Fibroblast of lung (primary cell): ENCODE results near the gene ASIC2. TPM values are rescaled to one million over a fixed set of nuclear protein-coding genes. Genes with fewer than 3 reads are reported as not detected.

ENCODE experiments used
- DNase-seq, 2 donors: peaks; one replicate each; pipeline versions ENCODE4 v3.0.0 to v3.0.0-alpha.2; 2010; ENCODE audit warnings: low read depth in 2 of 2
- H2AFZ ChIP-seq: 2 replicates; pipeline ENCODE4 v1.5.1; 2012; ENCODE audit warnings: low read length, control low read depth, inconsistent platforms
- H3K27ac ChIP-seq: 2 replicates; pipeline ENCODE4 v1.5.1; 2011; ENCODE audit warnings: low read length, control low read depth; ENCODE audit not compliant: insufficient read depth
- H3K27me3 ChIP-seq: 2 replicates; pipeline ENCODE4 v1.5.1; 2011; ENCODE audit warnings: mild to moderate bottlenecking, low read length; ENCODE audit not compliant: control insufficient read depth, insufficient read depth
- H3K36me3 ChIP-seq: 2 replicates; pipeline ENCODE4 v1.5.1; 2011; ENCODE audit warnings: low read length; ENCODE audit not compliant: control insufficient read depth, insufficient read depth
- H3K4me1 ChIP-seq: 2 replicates; pipeline ENCODE4 v1.5.1; 2011; ENCODE audit warnings: low read length; ENCODE audit not compliant: control insufficient read depth, insufficient read depth; ENCODE audit errors: extremely low read depth
- H3K4me2 ChIP-seq: 2 replicates; pipeline ENCODE4 v1.5.1; 2011; ENCODE audit warnings: low read length, control low read depth; ENCODE audit not compliant: insufficient read depth; ENCODE audit errors: extremely low read depth
- H3K4me3 ChIP-seq, 4 experiments: fragments of 200-600 bp in 1 of 4; sonication (generic) in 1 of 4; replicated peaks in 1 of 4; 2 replicates each; pipeline ENCODE4 v1.5.1; 2011 to 2016; ENCODE audit warnings: low read length in 4 of 4, low read depth in 3 of 4, mild to moderate bottlenecking in 3 of 4, control low read depth in 2 of 4, inconsistent platforms in 1 of 4, mixed read lengths in 1 of 4; ENCODE audit not compliant: insufficient read depth in 1 of 4; ENCODE audit errors: control extremely low read depth in 1 of 4
- H3K79me2 ChIP-seq: 2 replicates; pipeline ENCODE4 v1.5.1; 2012; ENCODE audit warnings: mild to moderate bottlenecking, low read length, inconsistent platforms; ENCODE audit not compliant: control insufficient read depth, insufficient read depth
- H3K9ac ChIP-seq: 2 replicates; pipeline ENCODE4 v1.5.1; 2011; ENCODE audit warnings: mild to moderate bottlenecking, low read length, control low read depth; ENCODE audit not compliant: insufficient read depth
- H3K9me3 ChIP-seq: 2 replicates; pipeline ENCODE4 v1.5.1; 2012; ENCODE audit warnings: low read depth, low read length; ENCODE audit not compliant: control insufficient read depth, insufficient read depth
- H4K20me1 ChIP-seq: 2 replicates; pipeline ENCODE4 v1.5.1; 2011; ENCODE audit warnings: low read length; ENCODE audit not compliant: control insufficient read depth, insufficient read depth; ENCODE audit errors: extremely low read depth
- EZH2 ChIP-seq: IDR thresholded peaks from 2 replicates; pipeline ENCODE4 v1.5.1; 2012; ENCODE audit warnings: low read length, control low read depth, mild to moderate bottlenecking; ENCODE audit errors: missing control alignments
- polyA plus RNA-seq, 2 donors: library from polyadenylated mRNA; depleted of rRNA in 1 of 2; stranded (reverse) in 1 of 2; unstranded in 1 of 2; fragments of >200 nt; gene quantifications; 2 replicates each; pipeline ENCODE4 v1.2.1, GENCODE V29; 2011 to 2012; ENCODE audit warnings: missing spikeins in 1 of 2
- total RNA-seq: library from RNA; depleted of rRNA; stranded (reverse); fragments of >200 nt; gene quantifications from 2 replicates; pipeline ENCODE4 v1.2.1, GENCODE V29; 2014
- TF ChIP-seq, protein P1 (sequence below), 2 donors: IDR thresholded peaks in 1 of 2; conservative IDR thresholded peaks in 1 of 2; 1 replicate in 1 of 2; 2 replicates in 1 of 2; pipeline ENCODE4 v1.5.1; 2011 to 2012; ENCODE audit warnings: low read length in 2 of 2, control low read depth in 1 of 2, inconsistent platforms in 1 of 2, low read depth in 1 of 2, mild to moderate bottlenecking in 1 of 2

Gene ASIC2
- total and polyA plus RNA-seq, 2 donors (not counting 1 experiment from before 2014, with no cell fraction given), result 0.08 to 0.50 TPM

DNA sequence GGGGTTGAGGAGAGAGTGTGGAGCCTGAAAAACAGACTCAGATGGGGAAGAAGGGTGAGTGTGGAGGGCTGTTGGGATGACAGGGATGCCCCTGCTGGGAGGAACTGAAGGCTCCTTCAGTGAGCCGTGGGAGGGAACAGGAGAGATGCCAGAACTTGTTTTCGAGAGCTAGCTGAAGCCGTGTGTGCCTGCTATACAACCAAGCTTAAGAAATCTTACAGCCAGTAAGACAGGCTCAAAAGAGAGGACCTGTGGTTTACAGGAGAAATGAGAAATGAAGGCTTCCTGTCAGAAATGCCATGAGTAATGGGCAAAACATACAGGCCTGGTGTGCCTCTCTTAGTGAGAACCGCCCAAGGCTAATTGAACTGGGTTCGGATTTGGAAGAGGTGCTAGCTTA lies 201.8 kb downstream of the ASIC2 start:
- Histone ChIP-seq H3K4me3 (no peak overlapping the region), H3K9ac (no peak overlapping the region), H3K36me3 (no peaks in the 10 kb centered on the region), H3K9me3 (no peaks in the 10 kb centered on the region), H3K79me2 (no peaks in the 10 kb centered on the region), H3K4me2 (no peak overlapping the region), H4K20me1 (no peaks in the 10 kb centered on the region), H3K4me1 (no peaks in the 10 kb centered on the region), H3K27ac (no peak overlapping the region), H3K27me3 (no peaks in the 10 kb centered on the region), H2AFZ (no peak overlapping the region)
- DNase-seq, result peak in 1 of 2 donors; percentile 63
- no peak for TF ChIP-seq EZH2
- TF ChIP-seq, protein P1, sequence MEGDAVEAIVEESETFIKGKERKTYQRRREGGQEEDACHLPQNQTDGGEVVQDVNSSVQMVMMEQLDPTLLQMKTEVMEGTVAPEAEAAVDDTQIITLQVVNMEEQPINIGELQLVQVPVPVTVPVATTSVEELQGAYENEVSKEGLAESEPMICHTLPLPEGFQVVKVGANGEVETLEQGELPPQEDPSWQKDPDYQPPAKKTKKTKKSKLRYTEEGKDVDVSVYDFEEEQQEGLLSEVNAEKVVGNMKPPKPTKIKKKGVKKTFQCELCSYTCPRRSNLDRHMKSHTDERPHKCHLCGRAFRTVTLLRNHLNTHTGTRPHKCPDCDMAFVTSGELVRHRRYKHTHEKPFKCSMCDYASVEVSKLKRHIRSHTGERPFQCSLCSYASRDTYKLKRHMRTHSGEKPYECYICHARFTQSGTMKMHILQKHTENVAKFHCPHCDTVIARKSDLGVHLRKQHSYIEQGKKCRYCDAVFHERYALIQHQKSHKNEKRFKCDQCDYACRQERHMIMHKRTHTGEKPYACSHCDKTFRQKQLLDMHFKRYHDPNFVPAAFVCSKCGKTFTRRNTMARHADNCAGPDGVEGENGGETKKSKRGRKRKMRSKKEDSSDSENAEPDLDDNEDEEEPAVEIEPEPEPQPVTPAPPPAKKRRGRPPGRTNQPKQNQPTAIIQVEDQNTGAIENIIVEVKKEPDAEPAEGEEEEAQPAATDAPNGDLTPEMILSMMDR (conservative IDR thresholded peaks at IDR 0.05 in 1 of 2, IDR thresholded peaks at IDR 0.05 in 1 of 2; ENCODE audit: low read depth in 1 of 2, low read length in 2 of 2), result no peak

DNA sequence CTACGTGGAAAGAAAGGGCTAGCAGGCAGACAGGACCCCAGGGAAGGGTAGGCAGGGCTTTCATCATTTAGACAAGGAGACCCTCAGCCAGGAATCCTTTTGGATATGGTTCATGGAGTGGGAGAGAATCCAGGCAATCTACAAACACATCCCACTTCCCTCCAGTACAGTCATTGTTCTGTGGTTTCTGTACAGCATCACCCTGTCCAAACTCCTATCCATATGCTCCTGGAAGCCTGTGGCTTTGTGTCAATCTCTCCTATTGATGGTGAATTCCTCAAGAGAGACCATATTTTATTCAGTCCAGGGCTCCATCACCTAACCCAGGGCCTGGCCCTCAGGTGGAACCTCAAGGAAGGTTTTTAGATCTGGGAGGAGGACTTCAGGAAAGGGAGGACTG lies 202.3 kb downstream of the ASIC2 start:
- H2AFZ ChIP-seq, result no peak overlapping the region
- H3K4me3 ChIP-seq, result no peak overlapping the region
- no peak overlapping the region for H3K27ac ChIP-seq
- no peaks in the 10 kb centered on the region for H4K20me1 ChIP-seq
- no peaks in the 10 kb centered on the region for H3K79me2 ChIP-seq
- no peak overlapping the region for H3K4me2 ChIP-seq
- H3K9me3 ChIP-seq, result no peaks in the 10 kb centered on the region
- peak in 1 of 2 donors; percentile 63 for DNase-seq
- no peaks in the 10 kb centered on the region for H3K36me3 ChIP-seq
- no peak for TF ChIP-seq EZH2
- TF ChIP-seq, protein P1 (conservative IDR thresholded peaks at IDR 0.05 in 1 of 2, IDR thresholded peaks at IDR 0.05 in 1 of 2; ENCODE audit: low read depth in 1 of 2, low read length in 2 of 2), result no peak
- H3K27me3 ChIP-seq, result no peaks in the 10 kb centered on the region
- H3K9ac ChIP-seq, result no peak overlapping the region
- H3K4me1 ChIP-seq, result no peaks in the 10 kb centered on the region

DNA sequence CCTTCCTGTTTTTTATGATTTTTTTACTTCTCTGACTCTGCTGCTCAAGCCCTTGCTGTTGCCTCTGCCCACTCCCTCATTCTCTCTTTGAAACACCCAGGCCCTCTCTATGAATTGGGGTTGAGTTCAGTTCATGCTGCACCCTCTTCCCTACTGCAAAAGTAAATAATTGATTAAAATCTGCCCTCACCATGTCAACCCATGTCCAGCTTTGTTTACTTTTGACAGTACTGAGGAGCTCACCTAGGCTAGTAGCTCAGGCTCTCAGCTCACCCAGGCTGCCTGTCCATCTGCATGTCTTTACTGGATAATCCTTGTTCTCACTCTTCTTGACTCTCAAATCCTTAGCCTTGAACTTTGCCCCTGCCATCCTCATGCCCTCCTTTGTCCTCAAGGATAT lies 206.2 kb downstream of the ASIC2 start:
- no peak overlapping the region for H3K4me3 ChIP-seq
- H3K27me3 ChIP-seq, result no peaks in the 10 kb centered on the region
- no peak for TF ChIP-seq EZH2
- H3K36me3 ChIP-seq, result no peaks in the 10 kb centered on the region
- H3K9me3 ChIP-seq, result no peaks in the 10 kb centered on the region
- no peaks in the 10 kb centered on the region for H4K20me1 ChIP-seq
- DNase-seq, result no peak
- no peaks in the 10 kb centered on the region for H3K79me2 ChIP-seq
- no peak overlapping the region for H3K9ac ChIP-seq
- H3K4me1 ChIP-seq, result no peaks in the 10 kb centered on the region
- H3K27ac ChIP-seq, result no peak overlapping the region
- no peak overlapping the region for H3K4me2 ChIP-seq
- no peak overlapping the region for H2AFZ ChIP-seq
